Parathyroid adenoma (tissue), 2 donors: ENCODE results near the gene TNPO1.

Experiments used
- H2AFZ ChIP-seq: fragments of 300-600 bp; sonication (generic); one replicate; pipeline ENCODE4 v1.7.0; 2017; ENCODE audit warnings: antibody characterized with exemption, mild to moderate bottlenecking
- H3K27ac ChIP-seq: fragments of 300-600 bp; sonication (generic); one replicate; pipeline ENCODE4 v1.7.0; 2017
- H3K27me3 ChIP-seq: fragments of 300-600 bp; sonication (generic); one replicate; pipeline ENCODE4 v1.7.0; 2017; ENCODE audit warnings: low read length; ENCODE audit not compliant: control insufficient read depth, insufficient read depth
- H3K36me3 ChIP-seq: fragments of 300-600 bp; sonication (generic); one replicate; pipeline ENCODE4 v1.7.0; 2017; ENCODE audit warnings: low read length; ENCODE audit not compliant: control insufficient read depth, insufficient read depth
- H3K4me1 ChIP-seq: fragments of 300-600 bp; sonication (generic); one replicate; pipeline ENCODE4 v1.7.0; 2017; ENCODE audit warnings: control low read depth
- H3K4me2 ChIP-seq: fragments of 300-600 bp; sonication (generic); one replicate; pipeline ENCODE4 v1.7.0; 2017; ENCODE audit warnings: low read length
- H3K4me3 ChIP-seq: fragments of 300-600 bp; sonication (generic); one replicate; pipeline ENCODE4 v1.7.0; 2017; ENCODE audit warnings: low read depth, low read length
- H3K79me2 ChIP-seq: fragments of 300-600 bp; sonication (generic); one replicate; pipeline ENCODE4 v1.7.0; 2017; ENCODE audit warnings: control low read depth
- H3K9ac ChIP-seq: fragments of 300-600 bp; sonication (generic); one replicate; pipeline ENCODE4 v1.7.0; 2017; ENCODE audit warnings: mild to moderate bottlenecking
- H3K9me3 ChIP-seq: fragments of 300-600 bp; sonication (generic); one replicate; pipeline ENCODE4 v1.7.0; 2017; ENCODE audit warnings: low read length; ENCODE audit not compliant: control insufficient read depth
- CTCF ChIP-seq: fragments of 300-600 bp; sonication (generic); IDR thresholded peaks from one replicate; pipeline ENCODE4 v1.7.0; 2017; ENCODE audit warnings: antibody characterized with exemption, mild to moderate bottlenecking
- donor health status: primary hyperparathyroidism.

TNPO1 gene

GRCh38 chr5:72955143-72955767 lies 138.8 kb downstream of the TNPO1 start:
- H2AFZ ChIP-seq: peak overlapping the region; percentile 99
- H3K27ac ChIP-seq: peak overlapping the region; percentile 98
- peak overlapping the region; percentile 86 for H3K4me2 ChIP-seq
- H3K36me3 ChIP-seq: no peaks in the 10 kb centered on the region
- peaks cover 4% of the 10 kb centered on the region for H3K4me1 ChIP-seq
- peak overlapping the region; percentile 64 for H3K9ac ChIP-seq
- no peaks in the 10 kb centered on the region for H3K27me3 ChIP-seq
- TF ChIP-seq CTCF: no peak
- H3K4me3 ChIP-seq: peak overlapping the region; percentile 63
- no peaks in the 10 kb centered on the region for H3K9me3 ChIP-seq
- peaks cover 11% of the 10 kb centered on the region for H3K79me2 ChIP-seq

- Histone ChIP-seq H3K9me3 (no peaks in the 10 kb centered on the region), H3K4me1 (peaks cover 4% of the 10 kb centered on the region), H3K4me3 (peak within 1 kb of the TSS; percentile 63), H3K27ac (peak within 1 kb of the TSS; percentile 98), H3K27me3 (no peaks in the 10 kb centered on the region), H2AFZ (peak within 1 kb of the TSS; percentile 99), H3K79me2 (peaks cover 14% of the 10 kb centered on the region), H3K9ac (peak within 1 kb of the TSS; percentile 64), H3K4me2 (peak within 1 kb of the TSS; percentile 86), H3K36me3 (no peaks in the 10 kb centered on the region)
- TF ChIP-seq CTCF: peak; percentile 99
Observed at GRCh38 chr5:72955768-72956323, 139.4 kb downstream of the TNPO1 start, which contains the start of gene FCHO2. Gene FCHO2, plus strand, starts transcription at chr5:72956041. Its CDS starts 56 bp downstream, at chr5:72956097.

- peak overlapping the region; percentile 98 for H3K27ac ChIP-seq
- H3K36me3 ChIP-seq: no peaks in the 10 kb centered on the region
- no peak for TF ChIP-seq CTCF
- H3K4me3 ChIP-seq: peak overlapping the region; percentile 63
- peaks cover 4% of the 10 kb centered on the region for H3K4me1 ChIP-seq
- H3K9ac ChIP-seq: peak overlapping the region; percentile 64
- peak overlapping the region; percentile 67 for H3K4me2 ChIP-seq
- peak overlapping the region; percentile 99 for H2AFZ ChIP-seq
- H3K27me3 ChIP-seq: no peaks in the 10 kb centered on the region
- H3K79me2 ChIP-seq: peaks cover 18% of the 10 kb centered on the region
- no peaks in the 10 kb centered on the region for H3K9me3 ChIP-seq
Observed at GRCh38 chr5:72956324-72957140, 140.1 kb downstream of the TNPO1 start.

GRCh38 chr5:72957337-72957736 lies 140.9 kb downstream of the TNPO1 start:
- no peaks in the 10 kb centered on the region for H3K36me3 ChIP-seq
- H3K79me2 ChIP-seq: peaks cover 24% of the 10 kb centered on the region
- H3K4me3 ChIP-seq: peak overlapping the region; percentile 63
- no peak for TF ChIP-seq CTCF
- peak overlapping the region; percentile 67 for H3K4me2 ChIP-seq
- no peak overlapping the region for H3K9ac ChIP-seq
- peaks cover 4% of the 10 kb centered on the region for H3K4me1 ChIP-seq
- peak overlapping the region; percentile 98 for H3K27ac ChIP-seq
- peak overlapping the region; percentile 92 for H2AFZ ChIP-seq
- H3K27me3 ChIP-seq: no peaks in the 10 kb centered on the region
- H3K9me3 ChIP-seq: no peaks in the 10 kb centered on the region
